Upper lobe of right lung (tissue), 1 donor: ENCODE measurements around the gene KLK10. TPM values are rescaled to one million over a fixed set of nuclear protein-coding genes. Genes with fewer than 3 reads are reported as not detected.
A peak's percentile ranks its signal among the peaks of the same experiment; 100 is the strongest.

Experiments
- ATAC-seq: fragments of 200-7000 bp; cut with Tn5 transposase; one replicate; pipeline ENCODE4 v1.9.1; 2020; ENCODE audit warnings: mild to moderate bottlenecking, moderate library complexity
- DNase-seq: peaks from one replicate; pipeline ENCODE4 v3.0.0-alpha.2; 2020
- H3K27ac ChIP-seq: fragments of 200-600 bp; one replicate; pipeline ENCODE4 v1.8.0; 2022
- H3K27me3 ChIP-seq: fragments of 200-600 bp; one replicate; pipeline ENCODE4 v1.8.0; 2022; ENCODE audit warnings: mild to moderate bottlenecking
- H3K36me3 ChIP-seq: fragments of 200-600 bp; one replicate; pipeline ENCODE4 v1.8.0; 2022
- H3K4me1 ChIP-seq: fragments of 200-600 bp; one replicate; pipeline ENCODE4 v1.8.0; 2022
- H3K4me3 ChIP-seq: fragments of 200-600 bp; one replicate; pipeline ENCODE4 v1.8.0; 2022; ENCODE audit warnings: mild to moderate bottlenecking
- H3K9me3 ChIP-seq: fragments of 200-600 bp; one replicate; pipeline ENCODE4 v1.8.0; 2022
- CTCF ChIP-seq: fragments of 200-600 bp; IDR thresholded peaks from one replicate; pipeline ENCODE4 v1.8.0; 2022; ENCODE audit warnings: antibody characterized with exemption
- intact Hi-C: fragments of 100-400 bp; cut with DNase I; formaldehyde crosslinking; loops from one replicate; pipeline ENCODE4 v1.11.0; 2022
- total RNA-seq: library from RNA; stranded (reverse); fragmentation: NEBNext Ultra II Directional; extraction: Animal tissue kit (Norgen Biotek cat#: 25700); gene quantifications from one replicate; pipeline ENCODE4 v1.2.1, GENCODE V29; 2021
- donor health status: DM: no; HTN: yes; CAD: no; lungs with severe emphysema.

KLK10 gene
- total RNA-seq, 1 donor from 2014 or later, result 4.7 TPM

GRCh38 chr19:51031220-51031879 is 11.8 kb upstream of the KLK10 start:
- no peak for TF ChIP-seq CTCF
- intact Hi-C loops, result no loop called here
- no peaks in the 10 kb centered on the region for H3K4me1 ChIP-seq
- no peak overlapping the region for H3K27ac ChIP-seq
- ATAC-seq (no peak), DNase-seq (peak; percentile 1)
- no peaks in the 10 kb centered on the region for H3K36me3 ChIP-seq
- no peak overlapping the region for H3K4me3 ChIP-seq
- H3K9me3 ChIP-seq, result no peaks in the 10 kb centered on the region
- peaks cover 26% of the 10 kb centered on the region for H3K27me3 ChIP-seq

- no peak overlapping the region for H3K27ac ChIP-seq
- no peak overlapping the region for H3K4me3 ChIP-seq
- H3K9me3 ChIP-seq, result no peaks in the 10 kb centered on the region
- intact Hi-C loops, result no loop called here
- no peaks in the 10 kb centered on the region for H3K36me3 ChIP-seq
- H3K27me3 ChIP-seq, result peaks cover 32% of the 10 kb centered on the region
- no peak for TF ChIP-seq CTCF
- no peaks in the 10 kb centered on the region for H3K4me1 ChIP-seq
- ATAC-seq (no peak), DNase-seq (peak; percentile 7)
These were observed 11.1 kb upstream of the KLK10 start for GRCh38 chr19:51030631-51031030.

- H3K27me3 ChIP-seq, result peaks cover 34% of the 10 kb centered on the region
- no peaks in the 10 kb centered on the region for H3K9me3 ChIP-seq
- H3K4me1 ChIP-seq, result no peaks in the 10 kb centered on the region
- no peak for ATAC-seq
- DNase-seq, result no peak
- no peak for TF ChIP-seq CTCF
- H3K36me3 ChIP-seq, result no peaks in the 10 kb centered on the region
- intact Hi-C loops, result no loop called here
- H3K27ac ChIP-seq, result no peak overlapping the region
- no peak overlapping the region for H3K4me3 ChIP-seq
These were observed 10.2 kb upstream of the KLK10 start for GRCh38 chr19:51029718-51030117.

GRCh38 chr19:51027873-51028272 is 8.4 kb upstream of the KLK10 start:
- Histone ChIP-seq H3K9me3 (no peaks in the 10 kb centered on the region), H3K4me3 (no peak overlapping the region), H3K27me3 (peaks cover 43% of the 10 kb centered on the region), H3K4me1 (no peaks in the 10 kb centered on the region), H3K27ac (no peak overlapping the region), H3K36me3 (no peaks in the 10 kb centered on the region)
- no peak for DNase-seq
- intact Hi-C loops, result no loop called here
- ATAC-seq, result no peak
- no peak for TF ChIP-seq CTCF

GRCh38 chr19:51027126-51027806 is 7.8 kb upstream of the KLK10 start:
- H3K4me1 ChIP-seq, result no peaks in the 10 kb centered on the region
- peaks cover 43% of the 10 kb centered on the region for H3K27me3 ChIP-seq
- no peaks in the 10 kb centered on the region for H3K36me3 ChIP-seq
- ATAC-seq, result no peak
- no peaks in the 10 kb centered on the region for H3K9me3 ChIP-seq
- TF ChIP-seq CTCF, result no peak
- DNase-seq, result no peak
- no peak overlapping the region for H3K27ac ChIP-seq
- no peak overlapping the region for H3K4me3 ChIP-seq
- intact Hi-C loops, result no loop called here
